Stimulated activated CD8-positive, alpha-beta memory T cell treated with anti-CD3 and anti-CD28 coated beads, Interleukin-2, amount 100 ng/mL, for 48 hours (primary cell): Measurements from ENCODE around the gene WDFY3.

Experiments
- DNase-seq, 2 donors: peaks; one replicate each; pipeline ENCODE4 v3.0.0-alpha.2; 2020; ENCODE audit warnings: low read depth in 2 of 2

WDFY3 gene

DNA sequence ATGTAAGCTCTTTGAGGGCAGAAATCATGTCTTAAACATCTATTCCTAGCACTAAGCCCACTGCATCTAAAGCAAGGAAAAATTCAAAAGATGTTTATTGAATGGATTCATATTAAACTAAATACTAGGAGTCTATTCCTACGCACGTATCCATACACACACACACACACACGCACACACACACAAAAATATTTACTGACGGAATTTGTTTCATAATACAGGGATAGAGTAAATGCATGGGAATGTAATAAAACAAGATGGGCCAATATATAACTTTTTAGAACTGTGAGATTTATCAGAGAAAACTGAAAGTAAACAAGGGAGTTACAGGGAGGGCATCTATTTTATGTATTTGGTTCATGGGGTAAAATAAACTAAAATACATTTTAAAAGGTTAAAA, 57.6 kb downstream of the WDFY3 start:
- no peak for DNase-seq

DNA sequence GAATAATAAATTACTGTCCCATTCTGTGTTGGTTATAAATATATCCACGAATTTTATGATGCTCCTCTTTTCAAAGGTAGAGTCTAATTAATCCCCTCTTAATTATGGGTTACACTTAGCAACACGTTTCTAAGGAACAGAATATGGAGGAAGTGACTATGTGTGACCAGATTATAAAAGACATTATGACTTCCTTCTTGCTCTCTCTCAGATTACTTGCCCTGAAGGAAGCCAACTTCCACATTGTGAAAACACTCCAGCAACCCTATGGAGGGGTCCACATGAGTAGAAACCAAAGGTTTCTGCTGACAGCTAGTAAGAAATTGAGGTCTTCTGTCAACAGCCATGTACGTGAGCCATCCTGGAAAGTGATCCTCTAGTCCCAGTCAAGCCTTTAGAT, 59.3 kb downstream of the WDFY3 start:
- DNase-seq, result no peak

DNA sequence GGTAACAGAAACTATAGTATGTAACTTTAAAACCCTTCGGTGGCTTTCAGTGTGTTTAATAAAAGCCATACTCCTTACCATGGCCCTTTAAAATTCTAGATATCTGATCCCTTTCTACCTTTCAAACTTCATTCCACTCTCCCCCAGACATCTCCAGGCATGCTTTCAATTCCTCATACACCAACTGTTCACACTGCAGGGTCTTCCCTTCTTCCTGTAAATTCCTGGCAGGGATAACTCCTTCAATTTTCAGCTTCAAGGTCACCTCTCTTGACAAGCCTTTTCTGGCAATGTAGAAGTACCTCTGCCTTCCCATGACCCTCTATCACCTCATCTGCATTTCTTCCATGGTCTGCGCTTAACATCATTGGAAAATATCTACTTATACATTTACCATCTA, 60.8 kb downstream of the WDFY3 start:
- no peak for DNase-seq

DNA sequence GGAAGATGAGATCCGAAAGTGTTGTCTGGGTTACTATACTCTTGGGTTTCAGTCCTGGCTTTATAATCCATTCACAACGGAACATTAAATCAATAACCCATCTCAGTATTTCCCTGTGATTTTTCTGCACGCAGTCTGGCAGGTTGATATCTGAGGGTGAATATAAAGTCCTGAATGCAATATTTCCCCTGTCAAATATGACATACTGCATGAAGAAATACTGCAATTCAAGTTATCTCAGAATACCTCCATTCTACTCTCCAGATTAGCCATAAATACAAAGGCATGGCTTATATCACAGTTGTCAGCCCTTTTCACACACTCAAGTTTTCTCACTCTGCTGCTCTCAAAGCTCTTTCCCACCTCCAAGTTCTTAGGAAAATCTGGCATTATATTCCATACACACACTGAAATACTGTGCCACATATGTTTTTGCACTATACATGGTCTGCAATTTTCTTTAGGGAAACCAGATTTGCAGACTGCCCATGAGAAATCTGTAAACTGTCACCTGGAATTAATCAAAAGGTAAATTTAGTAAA, 64.7 kb downstream of the WDFY3 start:
- no peak for DNase-seq

DNA sequence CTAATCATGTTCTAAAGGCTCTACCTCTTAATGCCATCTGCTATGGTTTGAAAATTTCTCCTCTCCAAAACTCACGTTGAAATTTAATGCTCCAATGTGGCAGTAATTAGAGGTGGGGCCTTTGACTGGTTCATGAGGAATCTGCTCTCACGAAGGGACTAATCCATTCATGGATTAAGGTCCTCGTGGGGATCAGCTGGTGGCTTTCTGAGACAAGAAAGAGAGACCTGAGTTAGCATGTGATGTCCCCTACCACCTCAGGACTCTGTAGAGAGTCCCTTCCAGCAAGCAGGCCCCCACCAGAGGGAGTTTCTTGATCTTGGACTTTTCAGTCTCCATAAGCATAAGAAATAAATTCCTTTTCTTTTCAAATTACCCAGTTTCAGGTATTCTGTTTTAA, 65.3 kb downstream of the WDFY3 start:
- no peak for DNase-seq

DNA sequence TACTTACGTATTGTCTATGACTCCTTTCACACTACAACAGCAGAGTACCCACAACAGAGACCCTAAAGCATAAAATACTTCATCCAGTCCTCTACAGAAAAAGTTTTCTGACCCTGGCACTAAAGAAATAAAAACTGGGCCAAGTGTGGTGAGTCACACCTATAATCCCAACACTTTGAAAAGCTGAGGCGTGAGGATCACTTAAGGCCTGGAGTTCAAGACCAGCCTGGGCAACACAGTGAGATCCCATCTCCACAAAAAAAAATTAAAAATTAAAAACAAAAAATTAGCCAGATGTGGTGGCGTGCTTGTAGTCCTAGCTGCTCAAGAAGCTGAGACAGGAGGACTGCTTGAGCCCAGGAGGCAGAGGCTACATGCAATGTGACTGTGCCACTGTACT, 66.9 kb downstream of the WDFY3 start:
- DNase-seq, result no peak

DNA sequence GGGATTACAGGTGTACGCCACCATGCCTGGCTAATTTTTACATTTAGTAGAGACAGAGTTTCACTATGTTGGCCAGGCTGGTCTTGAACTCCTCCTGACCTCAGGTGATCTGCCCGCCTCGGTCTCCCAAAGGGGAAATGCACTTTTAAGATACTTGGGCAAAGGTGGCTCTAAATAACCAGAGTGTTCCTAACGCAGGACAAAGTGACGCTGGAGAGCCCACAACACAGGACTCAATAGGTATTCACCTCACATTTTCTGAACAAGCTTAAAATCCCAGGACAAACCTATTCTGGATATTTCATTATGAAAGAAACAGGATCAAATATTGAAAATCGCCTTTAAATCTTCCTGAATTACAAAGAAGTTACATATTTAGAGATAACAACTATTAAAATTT, 69.0 kb downstream of the WDFY3 start:
- no peak for DNase-seq

DNA sequence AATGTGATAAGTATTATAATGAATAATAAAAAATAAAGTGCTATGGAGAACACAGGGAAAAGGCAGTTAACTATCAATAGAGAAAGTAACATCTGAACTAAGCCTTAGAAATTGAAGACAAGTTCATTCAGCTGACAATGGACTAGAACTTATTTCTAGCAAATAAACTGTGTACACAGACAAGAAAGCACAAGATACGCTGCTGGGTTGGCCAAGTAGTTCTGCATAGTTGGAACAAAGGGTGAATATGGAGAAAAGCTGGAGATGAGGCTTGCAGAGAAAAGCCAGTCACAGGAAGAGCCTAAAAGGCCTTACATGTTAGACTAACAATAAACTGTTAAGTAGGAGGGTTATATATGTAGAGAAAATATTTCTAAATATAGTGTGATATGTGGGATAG, 71.2 kb downstream of the WDFY3 start:
- DNase-seq, result no peak

DNA sequence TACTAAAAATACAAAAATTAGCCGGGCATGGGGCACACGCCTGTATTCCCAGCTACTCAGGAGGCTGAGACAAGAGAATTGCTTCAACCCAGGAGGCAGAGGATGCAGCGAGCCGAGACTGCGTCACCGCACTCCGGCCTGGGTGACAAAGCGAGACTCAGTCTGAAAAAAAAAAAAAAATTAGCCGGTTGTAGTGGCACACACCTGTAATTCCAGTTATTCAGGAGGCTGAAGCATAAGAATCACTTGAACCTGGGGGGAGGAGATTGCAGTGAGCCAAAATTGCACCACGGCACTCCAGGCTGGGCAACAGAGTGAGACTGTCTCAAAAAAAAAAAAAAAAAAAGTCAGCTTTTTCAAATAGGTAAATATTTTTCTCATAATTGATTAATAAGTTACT, 71.9 kb downstream of the WDFY3 start:
- DNase-seq, result no peak

DNA sequence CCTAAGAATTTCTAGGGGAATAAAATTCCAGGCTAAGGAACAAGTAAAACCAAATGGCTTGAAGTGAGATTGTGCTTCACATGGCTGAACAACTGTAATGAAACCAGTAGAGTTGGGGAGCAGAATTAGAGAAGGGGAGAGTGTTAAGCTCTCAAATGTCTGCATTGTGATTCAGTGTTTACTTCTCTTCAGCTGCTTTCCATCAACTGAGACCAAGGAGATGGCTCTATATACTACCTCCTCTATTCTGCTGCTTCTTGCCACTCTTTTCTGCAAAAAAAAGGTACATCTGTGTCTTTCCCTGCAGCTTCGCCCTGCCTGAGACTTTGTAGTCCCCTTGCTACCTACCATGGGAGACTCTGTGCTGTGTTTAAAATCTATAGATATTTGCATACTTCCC, 73.5 kb downstream of the WDFY3 start:
- DNase-seq, result no peak

DNA sequence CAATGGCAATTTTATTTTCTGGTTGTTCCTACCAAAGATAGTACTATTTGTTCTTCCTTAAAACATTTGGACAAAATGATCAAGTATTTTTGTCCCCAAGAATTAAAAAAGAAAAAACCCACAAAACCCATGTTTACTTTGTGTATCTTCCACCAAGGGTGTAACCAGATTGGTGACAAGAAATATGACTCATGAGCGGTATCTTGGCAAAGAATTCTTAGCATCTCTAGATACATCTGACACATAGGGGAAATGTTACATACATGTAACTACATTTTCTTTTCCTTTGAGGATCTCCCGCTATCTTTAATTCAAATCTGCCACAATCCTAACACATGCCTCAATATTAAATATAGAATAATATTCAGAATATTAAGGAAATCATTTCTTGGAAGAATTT, 78.7 kb downstream of the WDFY3 start:
- no peak for DNase-seq

DNA sequence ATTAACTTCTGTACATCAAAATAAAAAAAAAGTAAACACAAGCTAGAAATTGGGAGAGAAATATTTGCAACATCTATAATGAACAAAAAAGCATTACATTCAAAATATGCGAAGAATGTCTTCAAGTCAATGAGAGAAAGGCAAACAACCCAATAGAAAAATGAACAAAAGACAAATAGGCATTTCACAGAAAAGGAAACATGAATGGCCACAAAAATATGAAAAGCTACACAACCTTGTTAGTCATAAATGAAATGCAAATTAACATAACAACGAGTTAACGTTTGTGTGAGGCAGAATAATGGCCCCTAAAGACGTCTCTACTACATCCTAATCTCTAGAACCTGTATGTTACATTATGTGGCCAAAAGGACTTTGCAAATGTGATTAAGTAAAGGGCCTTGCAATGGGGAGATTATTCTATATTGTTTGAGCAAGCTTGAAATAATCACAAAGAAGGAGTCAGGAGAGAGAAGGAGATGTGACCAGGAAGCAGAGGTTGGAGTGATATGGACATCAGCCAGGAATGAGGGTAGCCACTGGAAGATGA, 86.8 kb downstream of the WDFY3 start:
- no peak for DNase-seq

DNA sequence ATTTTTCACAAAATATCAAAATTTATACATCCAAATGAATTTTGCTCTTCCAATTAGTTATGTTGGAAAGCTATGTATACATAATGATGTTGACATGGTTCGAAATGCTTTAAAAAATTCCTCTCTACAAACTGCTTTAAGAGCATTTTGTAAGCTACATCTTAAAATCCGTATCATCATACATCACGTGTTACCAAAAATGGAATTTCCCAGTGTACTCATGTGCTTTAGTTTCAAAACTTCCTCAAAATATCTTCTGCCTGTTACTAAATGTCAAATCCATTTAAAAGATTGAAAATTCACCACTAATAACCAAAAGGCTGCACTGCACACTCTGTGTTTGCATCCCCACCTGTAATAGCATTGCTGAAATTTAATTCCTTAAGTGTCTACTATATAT, 87.9 kb downstream of the WDFY3 start:
- no peak for DNase-seq

DNA sequence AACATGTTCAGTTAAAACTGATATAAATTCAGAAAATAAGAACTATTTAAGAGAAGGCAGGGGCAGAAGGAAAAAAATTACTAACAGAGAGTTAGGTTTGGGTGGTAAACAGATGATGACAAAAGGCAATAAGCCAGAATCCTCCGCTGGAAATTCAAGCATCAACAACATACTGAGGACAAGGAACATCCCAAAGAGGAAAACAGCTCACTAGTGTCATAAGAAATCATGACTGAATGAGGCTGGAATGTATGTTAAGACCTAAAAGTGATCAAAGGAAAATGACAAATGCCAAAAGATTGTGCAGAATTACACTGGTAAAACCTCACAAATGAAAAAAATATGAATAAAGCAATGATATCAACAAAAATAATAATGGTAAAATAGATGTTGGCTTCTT, 88.4 kb downstream of the WDFY3 start:
- no peak for DNase-seq

DNA sequence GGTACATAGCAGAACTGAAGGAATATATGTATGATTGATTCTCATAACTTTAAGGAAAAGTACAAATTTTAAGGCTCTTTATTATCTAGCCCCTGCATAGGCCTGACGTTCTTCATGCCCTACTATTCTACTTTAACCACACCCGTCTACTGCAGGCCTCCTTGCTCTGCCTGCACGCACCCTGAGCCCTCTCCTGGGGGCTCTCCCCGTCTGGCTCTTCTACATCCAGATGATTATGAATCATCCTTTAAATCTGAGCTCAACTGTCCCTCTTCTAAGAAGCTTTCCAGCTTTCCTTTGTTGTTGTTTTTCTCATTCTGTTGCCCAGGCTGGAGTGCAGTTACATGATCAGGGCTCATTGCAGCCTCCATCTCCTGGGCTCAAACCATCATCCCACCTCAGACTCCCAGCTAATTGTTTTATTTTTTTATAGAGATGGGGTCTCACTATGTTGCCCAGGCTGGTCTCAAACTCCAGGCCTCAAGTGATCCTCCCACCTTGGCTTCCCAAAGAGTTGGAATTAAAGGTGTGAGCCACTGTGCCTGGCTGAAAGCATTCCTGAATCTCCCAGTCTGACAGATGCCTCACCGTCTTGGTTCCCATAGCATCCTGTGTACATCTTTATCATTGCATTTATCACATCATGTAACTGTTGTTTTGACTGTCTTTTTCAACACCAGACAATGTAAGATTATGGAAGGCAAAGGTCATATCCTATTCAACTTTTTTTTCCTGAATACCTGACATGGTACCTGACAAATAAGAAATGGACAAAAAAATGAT, 89.2 kb downstream of the WDFY3 start:
- DNase-seq, result no peak

DNA sequence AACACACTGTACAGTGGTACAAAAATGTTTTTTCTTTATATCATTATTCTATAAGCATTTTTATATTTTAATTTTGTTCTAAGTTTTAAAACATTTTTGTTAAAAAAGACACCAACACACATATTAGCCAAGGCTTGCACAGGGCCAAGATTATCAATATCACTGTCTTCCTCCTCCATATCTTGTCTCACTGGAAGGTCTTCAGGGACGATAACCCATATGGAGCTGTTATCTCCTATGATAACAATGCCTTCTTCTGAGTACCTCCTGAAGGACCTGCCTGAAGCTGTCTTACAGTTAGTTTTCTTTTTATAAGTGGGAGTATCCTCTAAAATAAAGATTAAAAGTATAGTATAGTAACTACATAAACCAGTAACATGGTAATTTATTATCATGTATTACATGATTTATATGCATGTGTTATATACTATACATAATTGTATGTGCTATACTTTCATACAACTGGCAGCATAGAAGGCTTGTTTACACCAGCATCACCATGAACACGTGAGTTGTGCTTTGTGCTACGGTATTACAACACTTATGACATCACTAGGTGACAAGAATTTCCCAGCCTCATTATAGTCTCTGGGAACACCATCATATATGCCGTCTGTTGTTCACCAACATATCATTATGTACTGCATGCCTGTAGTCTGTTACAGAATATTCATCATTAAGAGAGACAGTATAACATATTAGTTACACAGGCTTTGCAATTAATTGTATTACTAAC, 90.7 kb downstream of the WDFY3 start:
- no peak for DNase-seq

DNA sequence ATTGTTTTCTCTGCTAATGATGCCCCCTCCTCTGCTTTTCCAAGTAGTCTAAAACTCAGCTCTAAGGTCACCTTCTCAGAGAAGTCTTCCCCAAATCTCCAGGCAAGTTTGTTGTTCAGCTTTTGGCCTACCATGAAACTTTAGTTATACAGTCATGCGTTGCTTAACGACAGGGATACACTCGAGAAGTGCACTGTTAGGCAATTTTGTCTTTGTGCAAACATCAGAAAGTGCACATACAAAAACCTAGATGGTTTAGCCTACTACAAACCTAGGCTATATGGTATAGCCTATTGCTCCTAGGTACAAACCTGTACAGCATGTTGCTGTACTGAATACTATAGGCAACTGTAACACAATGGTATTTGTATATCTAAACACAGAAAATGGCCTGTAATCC, 91.9 kb downstream of the WDFY3 start:
- DNase-seq, result no peak

DNA sequence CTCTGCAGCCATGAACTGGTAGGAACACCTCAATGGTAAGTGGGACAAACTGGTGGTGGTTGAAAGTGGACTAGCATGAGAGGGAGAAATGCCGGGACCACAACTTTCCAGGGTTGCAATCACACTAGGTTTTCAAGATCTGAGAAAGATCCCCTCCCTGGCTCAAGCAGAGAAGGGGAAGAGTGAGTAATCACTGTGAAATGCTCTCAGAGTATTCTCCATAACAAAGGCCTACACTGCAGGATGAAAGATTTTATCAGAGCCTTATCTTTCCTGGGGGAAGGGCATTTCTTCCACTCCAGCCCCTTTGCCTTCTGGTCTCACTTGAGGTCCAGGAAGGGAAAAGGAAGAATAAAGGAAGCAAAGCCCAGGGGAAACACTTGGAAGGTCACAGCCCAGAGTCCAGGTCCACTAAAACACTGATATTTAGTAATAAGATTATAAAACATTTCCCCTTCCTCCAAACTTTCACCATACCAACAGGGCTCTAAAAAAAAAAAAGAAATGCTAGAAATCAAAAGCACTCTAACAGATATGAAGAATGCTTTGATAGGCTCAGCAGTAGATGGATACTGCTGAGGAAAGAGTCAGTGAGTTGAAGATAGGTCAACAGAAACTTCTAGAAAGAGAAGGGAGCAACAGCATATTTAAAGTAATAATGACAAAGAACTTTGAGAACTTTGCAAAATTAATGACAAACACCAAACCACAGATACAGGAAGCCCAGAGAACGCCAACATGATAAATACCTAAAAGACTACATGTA, 95.9 kb downstream of the WDFY3 start:
- no peak for DNase-seq

DNA sequence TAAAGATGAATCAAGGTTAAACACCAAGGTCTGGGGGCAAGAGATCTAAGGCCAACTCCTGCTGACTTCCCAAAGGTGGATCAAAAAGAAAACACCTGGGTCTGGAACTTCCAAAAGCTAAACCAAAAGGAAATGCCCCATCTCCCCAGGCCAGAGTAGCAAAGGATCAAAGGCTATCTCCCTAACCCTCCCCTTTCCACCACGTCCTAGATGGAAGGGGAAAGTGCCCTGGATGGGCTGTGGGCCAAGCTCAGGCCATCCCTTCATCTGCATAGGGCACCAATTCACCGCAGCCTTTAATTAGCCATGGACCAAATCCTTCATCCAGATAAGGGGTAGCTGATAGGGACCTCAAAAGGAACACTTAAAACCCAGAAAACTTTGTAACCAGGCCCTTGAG, 100.2 kb downstream of the WDFY3 start:
- DNase-seq, result no peak

DNA sequence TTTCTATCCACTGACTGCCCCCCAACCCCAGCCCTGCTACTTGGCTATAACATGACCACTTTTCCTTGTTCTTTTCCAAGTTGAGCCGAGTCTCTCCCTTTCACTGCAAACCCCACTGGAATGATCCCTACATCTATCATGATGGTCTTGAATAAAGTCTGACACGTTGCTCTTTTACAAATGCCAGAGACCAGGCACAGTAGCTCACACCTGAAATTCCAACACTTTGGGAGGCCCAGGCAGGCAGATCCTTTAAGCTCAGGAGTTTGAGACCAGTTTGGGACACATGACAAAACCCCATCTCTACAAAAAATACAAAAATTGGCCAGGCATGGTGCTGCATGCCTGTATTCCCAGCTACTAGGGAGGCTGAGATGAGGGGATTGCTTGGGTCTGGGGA, 100.9 kb downstream of the WDFY3 start:
- DNase-seq, result no peak

DNA sequence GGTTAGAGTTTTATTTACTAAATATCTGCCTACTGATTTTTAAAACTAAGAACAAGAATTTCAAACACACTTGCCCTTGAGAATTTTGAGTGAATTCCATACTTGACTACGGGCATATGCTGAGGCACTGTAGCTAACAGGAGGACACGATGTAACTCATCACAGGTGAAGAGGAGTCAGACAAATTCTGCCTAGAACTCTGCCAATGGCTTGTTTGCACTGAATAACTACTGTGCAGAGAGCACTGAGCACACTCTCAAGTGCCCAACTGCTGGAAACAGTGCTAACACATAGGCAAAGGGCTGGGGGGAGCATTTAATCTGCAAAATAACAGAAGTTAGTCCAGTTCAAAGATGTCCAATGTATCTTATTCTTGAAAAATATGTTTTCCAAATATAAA, 104.4 kb downstream of the WDFY3 start:
- DNase-seq, result no peak

DNA sequence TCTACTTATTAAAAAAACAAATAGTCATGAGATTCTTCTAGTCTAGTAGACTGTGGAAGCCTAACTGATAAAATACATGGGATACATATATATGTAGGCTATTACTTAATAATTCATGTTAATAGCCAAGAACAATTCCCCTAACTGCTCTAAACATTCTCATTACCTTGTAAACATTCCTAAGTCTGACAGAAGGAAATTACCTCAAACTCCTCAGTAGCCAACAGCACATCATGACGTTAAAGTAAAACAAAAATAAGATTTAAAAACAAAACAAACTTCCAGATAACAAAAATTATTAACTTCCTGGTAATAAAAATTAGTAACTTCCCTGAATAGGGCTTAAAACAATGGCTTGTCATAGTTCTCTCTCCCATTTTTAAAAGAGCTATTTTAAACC, 109.2 kb downstream of the WDFY3 start:
- DNase-seq, result no peak
